ENCODE data around the gene EXOC6B. TPM values are rescaled to one million over a fixed set of nuclear protein-coding genes. Genes with fewer than 3 reads are reported as not detected.
"Not testable (repeated sequence)": the region's sequence is repeated elsewhere in the genome, so short reads cannot be mapped to it uniquely, and the experiment has no call there.

EXOC6B gene
- total and polyA plus RNA-seq, 8 donors: 22.1 to 30.8 (median 25.9) TPM

DNA sequence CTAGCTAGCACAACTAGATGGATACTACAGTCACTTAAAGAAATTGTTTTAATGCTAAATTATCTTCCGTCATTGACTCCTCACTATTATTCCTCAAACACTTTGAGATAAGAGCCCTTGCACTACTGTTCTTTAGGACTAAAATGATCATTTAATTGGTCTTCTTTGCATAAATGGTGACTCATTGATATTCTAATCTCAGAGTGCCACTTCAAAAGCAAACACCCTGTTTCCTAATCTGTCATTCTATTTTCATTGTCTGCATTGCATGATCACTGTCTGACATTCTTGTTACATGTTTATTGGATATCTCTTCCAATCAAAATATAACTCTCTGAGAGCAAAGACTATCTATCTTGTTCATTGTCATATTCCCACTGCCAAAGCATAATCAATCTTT, 313.9 kb downstream of the EXOC6B start:
- H3K4me1 ChIP-seq: no peaks in the 10 kb centered on the region
- H3K36me3 ChIP-seq: no peaks in the 10 kb centered on the region
- TF ChIP-seq, protein P1, sequence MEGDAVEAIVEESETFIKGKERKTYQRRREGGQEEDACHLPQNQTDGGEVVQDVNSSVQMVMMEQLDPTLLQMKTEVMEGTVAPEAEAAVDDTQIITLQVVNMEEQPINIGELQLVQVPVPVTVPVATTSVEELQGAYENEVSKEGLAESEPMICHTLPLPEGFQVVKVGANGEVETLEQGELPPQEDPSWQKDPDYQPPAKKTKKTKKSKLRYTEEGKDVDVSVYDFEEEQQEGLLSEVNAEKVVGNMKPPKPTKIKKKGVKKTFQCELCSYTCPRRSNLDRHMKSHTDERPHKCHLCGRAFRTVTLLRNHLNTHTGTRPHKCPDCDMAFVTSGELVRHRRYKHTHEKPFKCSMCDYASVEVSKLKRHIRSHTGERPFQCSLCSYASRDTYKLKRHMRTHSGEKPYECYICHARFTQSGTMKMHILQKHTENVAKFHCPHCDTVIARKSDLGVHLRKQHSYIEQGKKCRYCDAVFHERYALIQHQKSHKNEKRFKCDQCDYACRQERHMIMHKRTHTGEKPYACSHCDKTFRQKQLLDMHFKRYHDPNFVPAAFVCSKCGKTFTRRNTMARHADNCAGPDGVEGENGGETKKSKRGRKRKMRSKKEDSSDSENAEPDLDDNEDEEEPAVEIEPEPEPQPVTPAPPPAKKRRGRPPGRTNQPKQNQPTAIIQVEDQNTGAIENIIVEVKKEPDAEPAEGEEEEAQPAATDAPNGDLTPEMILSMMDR (IDR thresholded peaks at IDR 0.05): no peak
- DNase-seq (no peak), ATAC-seq (no peak)
- H3K27ac ChIP-seq: no peak overlapping the region
- no peak overlapping the region for H3K4me3 ChIP-seq
- H3K9me3 ChIP-seq: no peaks in the 10 kb centered on the region
- intact Hi-C loops (cut with DNase I): no loop called here
- no peaks in the 10 kb centered on the region for H3K27me3 ChIP-seq

DNA sequence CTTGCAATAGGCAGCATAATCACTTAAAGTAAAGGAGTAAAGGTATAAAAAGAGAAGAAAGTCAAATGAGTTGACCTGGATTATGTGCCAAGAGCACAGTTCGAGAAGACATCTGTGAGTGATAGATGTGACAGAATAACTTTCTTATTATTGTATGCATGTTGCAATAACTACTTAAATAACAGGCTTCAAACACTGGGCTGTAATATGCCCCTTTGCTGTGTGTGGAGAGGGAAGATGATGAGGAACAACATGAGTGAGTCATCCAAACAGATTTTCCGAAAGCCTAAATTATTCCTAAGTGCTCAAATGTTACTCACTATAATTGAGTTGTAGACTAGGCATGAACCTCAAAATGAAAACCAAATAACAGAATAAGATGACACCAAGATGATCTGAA, 328.1 kb downstream of the EXOC6B start:
- intact Hi-C loops (cut with DNase I): no loop called here

DNA sequence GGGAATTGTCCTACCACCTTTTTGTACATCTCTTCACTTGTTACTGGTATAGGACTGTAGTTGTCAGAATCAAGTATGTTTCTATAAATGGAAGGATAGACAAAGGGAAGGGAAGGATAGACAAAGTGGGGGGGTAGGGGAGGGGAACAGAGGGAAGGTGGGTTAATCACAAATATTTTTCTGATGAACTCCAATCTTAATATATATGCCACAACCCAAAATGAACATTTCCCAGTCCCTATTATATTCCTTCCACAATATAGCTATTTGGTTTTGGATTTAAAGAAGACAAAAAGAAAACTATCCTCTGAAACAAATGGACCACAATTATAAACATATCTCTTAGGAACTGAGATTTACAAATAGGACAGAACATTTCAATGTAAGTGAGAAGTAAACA, 329.4 kb downstream of the EXOC6B start:
- H3K4me1 ChIP-seq: no peaks in the 10 kb centered on the region
- TF ChIP-seq, protein P1 (IDR thresholded peaks at IDR 0.05): no peak
- no peaks in the 10 kb centered on the region for H3K9me3 ChIP-seq
- no peak overlapping the region for H3K4me3 ChIP-seq
- DNase-seq (no peak), ATAC-seq (no peak)
- no peak overlapping the region for H3K27ac ChIP-seq
- peaks cover 0 to 5% of the 10 kb centered on the region in 2 donors for H3K36me3 ChIP-seq
- no peaks in the 10 kb centered on the region for H3K27me3 ChIP-seq
- intact Hi-C loops (cut with DNase I): no loop called here

More for the DNA sequence above, 328.1 kb downstream of the EXOC6B start:
- TF ChIP-seq, protein P1 (IDR thresholded peaks at IDR 0.05): no peak
- Histone ChIP-seq H3K4me3 (no peak overlapping the region), H3K9me3 (no peaks in the 10 kb centered on the region), H3K27ac (no peak overlapping the region), H3K36me3 (no peaks in the 10 kb centered on the region), H3K27me3 (no peaks in the 10 kb centered on the region), H3K4me1 (no peaks in the 10 kb centered on the region)
- DNase-seq (no peak), ATAC-seq (no peak)

DNA sequence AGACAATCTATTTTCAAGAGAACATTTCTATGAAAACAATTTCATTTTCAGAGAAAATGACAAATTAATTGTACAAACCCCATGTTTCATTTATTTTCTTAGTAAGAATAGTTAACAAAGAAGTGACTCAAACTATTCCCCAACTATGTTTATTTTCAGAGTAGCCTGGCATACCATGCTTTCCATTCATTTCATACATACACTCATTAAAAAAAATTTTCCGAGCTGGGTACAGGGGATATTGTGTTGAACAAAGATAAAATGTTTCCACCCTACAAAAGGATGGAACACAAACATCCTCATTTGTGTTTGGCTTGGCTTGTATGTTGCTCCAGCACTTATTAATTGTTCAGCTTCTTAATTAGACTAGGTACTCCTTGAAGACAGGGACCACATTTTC, 331.4 kb downstream of the EXOC6B start:
- intact Hi-C loops (cut with DNase I): no loop called here
- H3K9me3 ChIP-seq: no peaks in the 10 kb centered on the region
- no peaks in the 10 kb centered on the region for H3K4me1 ChIP-seq
- TF ChIP-seq, protein P1 (IDR thresholded peaks at IDR 0.05): no peak
- ATAC-seq (no peak), DNase-seq (no peak)
- H3K4me3 ChIP-seq: no peak overlapping the region
- no peaks in the 10 kb centered on the region for H3K27me3 ChIP-seq
- peaks cover 0 to 5% of the 10 kb centered on the region in 2 donors for H3K36me3 ChIP-seq
- H3K27ac ChIP-seq: no peak overlapping the region

DNA sequence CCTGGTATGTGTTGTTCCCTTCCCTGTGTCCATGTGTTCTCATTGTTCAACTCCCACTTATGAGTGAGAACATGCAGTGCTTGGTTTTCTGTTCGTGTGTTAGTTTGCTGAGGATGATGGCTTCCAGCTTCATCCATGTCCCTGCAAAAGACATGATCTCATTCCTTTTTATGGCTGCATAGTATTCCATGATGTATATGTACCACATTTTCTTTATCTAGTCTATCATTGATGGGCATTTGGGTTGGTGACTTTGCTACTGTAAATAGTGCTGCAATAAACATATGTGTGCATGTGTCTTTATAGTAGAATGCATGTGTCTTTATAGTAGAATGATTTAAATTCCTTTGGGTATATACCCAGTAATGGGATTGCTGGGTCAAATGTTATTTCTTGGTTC, 341.2 kb downstream of the EXOC6B start:
- H3K4me3 ChIP-seq; DNase-seq; H3K27ac ChIP-seq; H3K4me1 ChIP-seq; H3K36me3 ChIP-seq; intact Hi-C loops (cut with DNase I); H3K27me3 ChIP-seq; H3K9me3 ChIP-seq; ATAC-seq: not testable (repeated sequence)

DNA sequence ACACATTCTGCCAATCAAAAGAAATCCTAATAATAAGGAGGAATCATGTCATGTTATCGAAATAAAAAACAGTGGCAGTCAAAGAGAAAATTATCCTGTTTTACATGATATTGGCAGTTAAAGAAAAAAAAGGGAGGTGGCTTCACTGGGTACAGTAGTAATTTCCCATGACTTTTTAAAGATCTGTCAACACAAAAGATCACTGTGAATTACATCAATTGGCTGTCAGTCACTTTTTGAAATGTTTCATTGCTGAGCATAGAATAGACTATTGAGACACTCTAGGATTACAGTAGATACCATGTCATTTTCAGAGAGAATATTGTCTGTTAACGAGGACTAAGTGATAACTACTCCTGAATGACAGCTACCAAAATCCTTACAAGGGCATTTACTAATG, 342.5 kb downstream of the EXOC6B start:
- Histone ChIP-seq H3K4me1 (no peaks in the 10 kb centered on the region), H3K36me3 (no peaks in the 10 kb centered on the region), H3K4me3 (no peak overlapping the region), H3K27me3 (no peaks in the 10 kb centered on the region), H3K27ac (no peak overlapping the region), H3K9me3 (no peaks in the 10 kb centered on the region)
- intact Hi-C loops (cut with DNase I): no loop called here
- DNase-seq (no peak), ATAC-seq (no peak)
- TF ChIP-seq, protein P1 (IDR thresholded peaks at IDR 0.05): no peak
